Anterior cingulate cortex (tissue), 58 donors: ENCODE measurements around the gene GNS.
"Not testable (repeated sequence)": the region's sequence is repeated elsewhere in the genome, so short reads cannot be mapped to it uniquely, and the experiment has no call there.

ENCODE experiments used
- DNase-seq, 58 donors: peaks; one replicate each; lab custom pipeline; 2025; lab: John Stamatoyannopoulos, UW

Gene GNS

DNA sequence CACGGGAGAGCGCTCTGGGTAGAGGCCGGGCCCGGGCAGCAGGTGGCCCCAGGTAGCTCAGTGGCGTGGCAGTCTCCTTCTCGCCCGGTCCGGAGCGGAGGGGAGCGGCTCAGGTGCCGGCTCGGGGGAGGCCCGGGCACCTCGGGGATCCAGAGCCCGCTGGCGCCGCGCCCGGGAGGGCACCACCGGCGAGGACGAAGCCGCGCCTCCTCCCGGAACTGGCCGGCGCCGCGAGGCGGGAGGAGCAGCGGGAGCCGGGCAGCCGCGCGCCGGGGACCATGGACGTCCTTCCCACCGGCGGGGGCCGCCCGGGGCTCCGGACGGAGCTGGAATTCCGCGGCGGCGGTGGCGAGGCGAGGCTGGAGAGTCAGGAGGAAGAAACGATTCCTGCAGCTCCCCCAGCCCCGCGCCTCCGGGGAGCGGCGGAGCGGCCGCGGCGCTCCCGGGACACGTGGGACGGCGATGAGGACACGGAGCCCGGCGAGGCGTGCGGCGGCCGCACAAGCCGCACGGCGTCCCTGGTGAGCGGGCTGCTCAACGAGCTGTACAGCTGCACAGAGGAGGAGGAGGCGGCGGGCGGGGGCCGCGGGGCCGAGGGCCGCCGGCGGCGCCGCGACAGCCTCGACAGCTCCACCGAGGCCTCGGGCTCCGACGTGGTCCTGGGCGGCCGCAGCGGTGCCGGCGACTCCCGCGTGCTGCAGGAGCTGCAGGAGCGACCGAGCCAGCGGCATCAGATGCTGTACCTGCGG lies 21.5 kb upstream of the GNS start:
- DNase-seq = peak in 11 of 58 donors; percentile 1 to 32 (median 17)

DNA sequence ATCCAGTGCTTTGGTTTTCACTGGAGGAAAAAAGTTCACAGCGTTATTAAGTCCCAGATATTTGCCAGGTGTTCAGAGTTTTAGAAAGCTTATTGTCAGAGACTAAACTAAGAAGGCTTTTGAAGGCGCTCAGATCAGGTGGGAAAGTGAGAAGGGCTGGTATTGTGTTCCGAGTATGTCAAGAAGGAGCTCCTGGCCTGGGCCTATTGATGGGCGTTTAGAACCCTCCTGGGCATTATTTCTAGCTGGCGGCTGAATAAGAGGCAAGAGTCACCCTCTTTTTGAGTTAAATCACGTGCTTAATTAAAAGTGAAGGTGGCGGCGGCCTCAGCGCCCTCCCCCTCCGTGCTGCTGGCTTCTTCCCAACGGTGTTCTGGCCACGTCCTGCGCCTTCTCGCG lies 20.9 kb upstream of the GNS start:
- DNase-seq = no peak

DNA sequence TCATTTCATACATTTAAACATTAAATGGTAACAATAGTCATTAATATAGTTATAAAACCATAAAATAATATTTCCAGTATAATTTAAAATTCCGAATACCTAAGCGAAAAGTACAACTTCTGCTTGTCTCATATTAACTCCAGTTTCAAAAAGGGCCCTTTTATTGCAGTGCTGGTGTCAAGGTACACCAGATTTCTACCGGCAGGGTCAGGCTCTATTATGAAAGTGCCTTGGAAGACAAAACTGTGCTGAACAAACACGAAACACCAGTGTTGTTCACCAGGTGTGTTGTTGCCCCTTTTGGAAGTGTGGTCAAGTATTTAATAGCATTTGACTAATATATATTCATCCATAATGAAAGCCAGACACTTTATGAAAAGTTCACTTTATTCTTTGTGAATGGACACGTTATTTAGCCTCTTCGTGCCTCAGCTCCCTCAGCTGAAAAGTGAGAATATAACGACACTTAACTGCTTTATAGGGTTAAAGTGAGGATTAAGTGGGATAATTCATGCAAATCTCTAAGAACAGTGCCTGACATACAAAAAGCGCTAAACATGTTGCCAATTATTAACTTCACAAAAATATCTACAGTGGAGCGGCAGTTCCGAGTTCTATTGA lies 20.3 kb upstream of the GNS start:
- no peak for DNase-seq

DNA sequence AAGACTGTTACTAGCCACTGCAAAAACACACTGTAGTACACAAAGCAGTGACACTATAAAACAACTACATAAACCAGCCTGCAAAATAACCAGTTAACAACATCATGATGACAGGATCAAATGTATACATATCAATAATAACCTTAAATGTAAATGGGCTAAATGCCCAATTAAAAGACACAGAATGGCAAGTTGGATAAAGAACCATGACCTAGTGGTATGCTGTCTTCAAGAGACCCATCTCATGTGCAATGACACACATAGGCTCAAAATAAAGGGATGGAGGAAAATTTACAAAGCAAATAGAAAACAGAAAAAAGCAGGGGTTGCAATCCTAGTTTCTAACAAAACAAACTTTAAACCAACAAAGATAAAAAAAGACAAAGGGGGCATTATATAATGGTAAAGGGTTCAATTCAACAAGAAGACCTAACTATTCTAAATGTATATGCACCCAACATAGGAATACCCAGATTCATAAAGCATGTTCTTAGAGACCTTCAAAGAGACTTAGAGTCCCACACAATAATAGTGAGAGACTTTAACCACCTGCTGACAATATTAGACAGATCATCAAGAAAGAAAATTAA lies 16.0 kb upstream of the GNS start:
- DNase-seq = not testable (repeated sequence)

DNA sequence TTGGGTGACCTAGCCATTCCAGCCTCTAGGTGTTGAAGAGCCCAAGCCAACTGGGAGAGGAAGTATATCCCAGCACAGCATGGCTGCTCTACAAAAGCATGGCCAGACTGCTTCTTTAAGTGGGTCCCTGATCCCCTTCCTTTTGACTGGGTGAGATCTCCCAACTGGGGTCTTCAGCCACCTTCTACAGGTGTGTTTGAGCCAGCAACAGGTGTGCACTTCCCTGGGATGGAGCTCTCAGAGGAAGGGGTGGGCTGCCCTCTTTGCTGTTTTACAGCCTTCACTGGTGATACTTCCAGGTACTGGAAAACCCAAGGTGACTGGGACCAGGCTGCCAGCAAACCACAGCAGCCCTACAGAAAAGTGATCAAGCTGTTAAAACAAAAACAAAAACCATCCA lies 14.2 kb upstream of the GNS start:
- no peak for DNase-seq

DNA sequence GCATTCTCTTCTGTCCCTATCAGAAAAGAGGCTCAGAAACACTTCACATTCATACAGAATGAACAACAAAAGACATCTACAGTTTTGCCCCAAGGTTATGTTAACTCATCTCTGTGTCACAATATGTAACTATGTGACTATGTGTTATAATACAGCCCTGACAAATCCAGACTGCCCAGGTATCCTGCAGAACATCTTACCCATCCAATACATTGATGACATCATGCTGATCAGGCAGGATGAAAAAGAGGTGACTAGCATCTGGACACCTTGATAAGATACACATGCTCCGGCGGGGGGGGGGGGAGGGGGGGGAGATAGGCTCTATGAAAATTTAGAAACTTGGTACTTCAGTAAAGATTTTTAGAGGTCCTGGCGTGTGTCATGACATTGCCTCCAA lies 8.3 kb upstream of the GNS start:
- no peak for DNase-seq

DNA sequence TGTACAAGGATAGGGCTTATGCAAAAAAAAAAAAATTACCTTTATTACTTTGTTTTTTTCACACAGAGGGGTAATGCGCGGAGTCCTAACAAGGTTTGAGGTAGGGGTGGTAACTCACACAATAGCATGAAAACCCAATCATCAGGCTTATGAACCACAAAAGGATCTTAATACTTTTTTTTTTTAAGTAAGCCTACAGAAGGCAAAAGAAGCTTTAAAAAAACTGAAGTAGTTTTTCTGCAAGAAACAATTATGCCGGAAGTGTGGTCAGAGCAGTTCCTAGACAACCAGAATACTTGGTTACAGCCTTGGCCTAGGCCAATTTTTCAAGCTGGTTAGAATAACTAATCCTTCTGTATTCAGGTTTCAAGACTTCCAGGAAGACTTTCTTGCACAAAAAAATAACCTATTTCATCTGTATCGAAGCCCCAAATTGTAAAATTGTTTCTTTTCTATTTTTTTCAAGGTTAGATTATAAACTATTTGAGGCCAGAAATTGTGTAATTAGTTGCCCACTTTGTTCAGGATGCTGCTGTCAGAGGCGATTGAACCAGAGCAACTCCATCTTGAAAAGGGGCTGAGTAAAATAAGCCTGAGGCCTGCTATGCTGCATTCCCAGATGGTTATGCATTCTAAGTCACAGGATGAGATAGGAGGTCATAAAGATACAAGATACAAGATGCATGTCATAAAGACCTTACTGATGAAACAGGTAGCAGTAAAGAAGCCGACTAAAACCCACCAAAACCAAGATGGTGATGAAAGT lies 1.8 kb upstream of the GNS start:
- no peak for DNase-seq

DNA sequence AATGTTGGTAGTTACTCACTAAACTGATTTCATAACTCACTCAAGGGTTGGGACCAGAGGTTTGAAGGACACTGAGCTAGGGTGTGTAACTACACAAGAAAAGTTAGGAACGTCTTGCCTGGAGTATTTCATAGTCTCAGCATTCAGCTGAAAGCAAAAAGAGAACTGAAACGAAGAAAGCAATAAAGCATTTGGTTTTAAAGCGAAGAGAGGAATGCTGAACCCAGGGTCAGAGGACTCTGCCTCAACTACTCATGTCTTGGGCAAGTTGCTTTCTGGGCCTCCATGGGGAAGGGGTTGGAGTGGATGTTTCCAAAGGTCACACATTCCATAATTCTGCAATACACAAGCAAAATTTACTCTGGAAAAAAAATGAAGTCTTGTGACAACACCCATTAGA lies 1.4 kb downstream of the GNS start:
- DNase-seq = no peak

DNA sequence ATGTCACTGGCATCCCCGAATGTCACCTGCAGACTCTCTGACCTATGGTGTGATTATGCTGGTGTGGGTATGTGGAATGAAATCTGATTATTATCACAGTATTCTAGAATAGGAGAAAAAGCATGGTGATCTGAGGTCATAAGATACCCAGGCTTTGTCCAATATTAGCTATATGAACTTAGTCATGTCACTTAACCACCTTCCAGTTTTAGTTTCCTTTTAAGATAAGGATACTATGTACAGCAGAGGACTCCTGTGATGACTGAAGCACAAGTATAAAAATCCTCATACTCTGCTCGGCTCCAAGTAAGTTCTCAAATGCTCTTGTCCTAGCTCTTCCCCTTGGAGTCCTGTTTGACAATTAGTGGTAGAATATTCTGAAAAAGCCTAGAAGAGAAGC lies 2.8 kb downstream of the GNS start:
- DNase-seq = no peak

DNA sequence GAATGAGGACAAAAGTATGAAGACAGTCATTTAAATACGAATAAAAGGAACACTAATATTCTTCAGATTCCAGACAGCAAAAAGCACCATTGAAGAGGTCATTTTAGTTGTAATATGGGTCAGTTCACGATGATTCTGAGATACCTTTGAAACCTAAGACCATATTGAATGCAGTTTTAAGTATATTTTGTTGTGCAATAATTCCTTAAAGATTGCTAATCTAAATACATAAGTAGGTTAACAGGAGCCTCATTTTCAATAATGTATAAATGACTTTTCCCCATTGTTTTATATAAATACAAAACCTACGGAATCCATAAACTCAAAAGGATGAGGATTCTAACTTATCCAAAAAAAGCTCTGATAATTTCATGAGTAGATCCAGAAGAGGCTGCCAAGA lies 5.8 kb downstream of the GNS start:
- no peak for DNase-seq

DNA sequence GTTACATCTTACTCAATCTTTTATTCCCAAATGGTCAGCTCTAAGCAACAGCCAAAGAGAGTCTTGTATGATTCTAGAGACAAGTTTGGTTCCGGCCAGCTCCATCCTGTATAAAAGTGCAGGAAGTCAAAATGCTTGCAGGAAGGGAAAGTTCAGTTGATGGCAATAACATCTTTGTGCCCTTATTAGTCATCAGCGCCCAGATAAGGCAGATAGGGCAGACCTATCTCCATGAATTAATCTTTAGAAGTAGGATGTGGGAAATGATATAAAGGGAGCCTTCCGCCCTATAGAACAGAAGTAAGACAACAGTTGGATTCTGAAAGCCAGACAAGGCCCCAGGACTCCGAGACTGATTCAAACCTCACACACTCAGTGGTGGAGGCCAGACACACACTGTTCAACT lies 6.4 kb downstream of the GNS start:
- DNase-seq = no peak

DNA sequence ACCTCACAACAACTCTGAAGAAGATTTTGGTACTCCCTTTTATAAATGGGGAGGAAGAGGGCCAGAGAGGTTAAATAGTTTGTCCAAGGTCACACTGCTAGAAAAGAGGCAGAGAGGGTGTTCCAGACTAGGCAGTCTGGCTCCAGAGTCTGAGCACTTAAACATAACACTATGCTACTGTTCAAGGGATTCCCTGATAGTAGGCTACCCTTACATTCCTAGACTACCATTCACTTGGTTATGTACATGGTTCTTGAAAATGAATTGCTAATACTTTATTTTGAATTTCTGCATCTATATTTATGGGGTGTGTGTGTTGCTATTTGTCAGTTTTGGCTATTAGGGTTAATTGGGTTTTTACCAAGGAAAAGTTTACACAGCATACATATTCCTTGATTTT lies 7.2 kb downstream of the GNS start:
- no peak for DNase-seq

DNA sequence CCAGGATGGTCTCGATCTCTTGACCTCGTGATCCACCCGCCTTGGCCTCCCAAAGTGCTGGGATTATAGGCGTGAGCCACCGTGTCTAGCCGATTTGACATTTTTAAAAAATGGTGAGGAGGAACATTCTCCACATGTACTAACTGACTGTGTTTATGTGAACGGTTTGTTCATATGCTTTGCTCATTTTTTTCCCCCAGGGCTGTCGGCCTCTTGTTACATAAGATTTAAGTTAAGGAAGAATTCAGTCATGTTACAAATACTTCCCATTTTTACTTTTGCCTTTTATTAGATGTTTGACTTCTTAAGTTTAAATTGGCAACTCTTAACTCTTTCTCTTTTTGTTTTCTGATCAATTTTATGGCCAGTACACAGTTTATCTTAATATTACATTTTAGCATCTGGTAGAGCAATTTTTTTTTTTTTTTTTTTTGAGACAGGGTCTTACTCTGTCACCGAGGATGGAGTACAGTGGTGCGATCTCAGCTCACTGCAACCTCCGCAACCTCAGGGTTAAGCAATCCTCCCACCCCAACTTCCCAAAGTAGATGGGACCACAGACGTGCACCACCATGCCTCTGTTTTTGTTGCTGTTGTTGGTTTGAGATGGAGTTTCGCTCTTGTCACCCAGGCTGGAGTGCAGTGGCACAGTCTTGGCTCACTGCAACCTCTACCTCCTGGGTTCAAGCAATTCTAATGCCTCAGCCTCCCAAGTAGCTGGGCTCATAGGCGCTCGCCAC lies 9.6 kb downstream of the GNS start:
- no peak for DNase-seq

DNA sequence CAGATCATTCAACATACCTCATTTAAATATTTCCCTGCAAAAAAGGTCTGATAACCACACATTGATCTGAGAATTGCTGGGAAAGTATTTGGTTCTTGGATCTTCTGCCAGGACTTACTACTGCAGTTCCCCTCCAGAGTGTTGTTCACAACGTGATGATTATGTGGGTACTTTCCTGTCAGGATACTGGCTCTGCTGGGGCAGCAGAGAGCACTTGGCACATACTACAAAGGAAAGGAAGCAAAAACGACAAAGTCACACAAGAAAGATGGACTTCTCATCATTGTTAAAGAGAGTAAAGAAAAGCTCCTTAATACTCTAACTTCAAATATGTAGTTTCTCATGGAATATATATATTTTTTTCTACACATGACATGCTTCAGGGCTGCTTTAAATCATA lies 11.5 kb downstream of the GNS start:
- no peak for DNase-seq

DNA sequence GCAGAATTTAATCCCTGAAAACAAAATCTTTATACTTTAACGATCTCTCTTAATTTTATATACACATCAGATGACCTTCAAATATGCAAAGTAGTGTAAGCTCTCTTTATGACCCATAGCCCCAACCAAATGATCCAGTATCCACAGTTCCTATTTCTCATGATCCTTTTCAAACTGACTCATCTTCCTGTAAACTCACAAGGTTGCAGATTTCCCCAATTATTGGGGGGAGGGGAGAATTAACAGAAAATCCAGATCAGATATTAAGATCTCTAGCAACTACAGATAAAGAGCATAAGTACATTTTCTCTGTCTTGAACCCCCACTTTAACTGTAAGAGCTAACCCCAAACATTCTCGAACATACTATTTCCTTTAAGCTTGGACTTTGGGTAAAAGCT lies 12.5 kb downstream of the GNS start:
- no peak for DNase-seq

DNA sequence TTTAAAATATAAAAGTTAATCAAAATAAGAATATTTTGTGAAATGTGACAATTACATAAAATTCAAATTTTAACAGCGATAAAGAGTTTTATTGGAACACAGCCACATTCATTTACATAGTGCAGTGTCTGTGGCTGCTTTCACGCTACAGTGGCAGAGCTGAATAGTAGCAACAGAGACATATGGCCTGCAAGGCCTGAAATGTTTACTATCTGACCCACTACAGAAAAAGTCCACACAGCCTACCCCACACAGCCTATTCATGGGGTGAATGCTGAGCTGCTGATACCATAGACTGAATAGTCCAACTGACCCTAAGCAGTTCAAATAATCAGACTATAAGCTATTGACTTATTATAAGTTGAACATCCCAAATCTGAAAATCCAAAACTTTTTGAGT lies 13.2 kb downstream of the GNS start:
- DNase-seq = no peak

DNA sequence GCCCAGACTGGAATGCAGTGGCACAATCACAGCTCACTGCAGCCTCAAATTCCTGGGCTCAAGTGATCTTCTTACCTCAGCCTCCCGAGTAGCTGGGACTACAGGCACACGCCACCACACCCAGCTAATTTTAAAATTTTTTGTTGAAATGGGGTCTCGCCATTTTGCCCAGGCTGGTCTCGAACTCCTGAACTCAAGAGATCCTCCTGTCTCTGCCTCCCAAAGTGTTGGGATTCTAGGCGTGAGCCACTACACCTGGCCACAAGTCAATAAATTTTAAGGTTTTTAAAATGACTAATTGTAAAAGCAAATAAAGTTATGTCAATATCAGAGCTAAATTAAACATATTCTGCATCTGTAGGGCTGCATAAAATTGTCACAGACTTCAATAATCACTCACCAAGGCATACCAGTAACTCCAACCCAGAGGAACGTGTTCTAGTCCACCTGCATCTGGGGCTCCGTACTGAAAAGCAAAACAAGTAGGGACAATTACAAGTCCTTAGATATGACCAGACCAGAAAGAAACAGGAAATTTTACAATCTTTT lies 13.9 kb downstream of the GNS start:
- DNase-seq = no peak

DNA sequence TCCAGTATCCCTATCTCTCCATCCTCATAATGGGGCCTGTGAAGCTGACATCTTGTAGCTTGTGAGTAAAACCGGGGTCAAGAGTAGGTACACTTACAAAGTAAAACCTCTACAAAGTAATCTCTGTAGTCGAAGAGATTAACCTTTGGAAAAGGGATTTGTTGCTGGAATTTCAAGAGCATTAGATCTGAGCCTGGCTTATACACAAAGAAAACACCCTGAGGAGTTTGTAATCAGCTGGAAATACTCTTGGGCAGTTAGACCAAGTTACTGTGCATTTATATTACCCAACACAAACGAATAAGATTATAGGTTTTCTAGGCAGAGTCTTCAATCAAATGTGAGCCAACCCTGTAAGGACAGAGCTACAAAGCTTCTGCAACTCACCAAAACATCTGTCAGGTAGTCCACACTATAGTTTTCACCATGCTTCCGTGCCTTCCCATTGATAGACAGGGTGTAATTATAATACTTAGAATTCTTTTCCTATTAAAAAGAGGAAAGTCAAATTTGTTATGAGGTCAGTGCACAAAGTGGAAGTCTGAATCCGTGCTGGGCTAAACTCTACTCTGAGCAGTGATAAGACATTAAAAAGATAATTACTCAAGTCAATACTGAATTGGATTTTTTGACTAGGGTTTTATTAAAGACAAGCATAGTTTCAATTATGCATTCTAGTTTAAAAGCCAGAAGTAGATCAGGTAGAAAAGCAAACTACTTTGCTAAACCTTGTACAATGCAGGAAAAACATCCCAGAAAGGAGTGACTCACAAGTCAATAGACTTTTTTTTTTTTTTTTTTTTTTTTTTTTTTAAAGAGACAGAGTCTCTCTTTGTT lies 14.6 kb downstream of the GNS start:
- DNase-seq = no peak

DNA sequence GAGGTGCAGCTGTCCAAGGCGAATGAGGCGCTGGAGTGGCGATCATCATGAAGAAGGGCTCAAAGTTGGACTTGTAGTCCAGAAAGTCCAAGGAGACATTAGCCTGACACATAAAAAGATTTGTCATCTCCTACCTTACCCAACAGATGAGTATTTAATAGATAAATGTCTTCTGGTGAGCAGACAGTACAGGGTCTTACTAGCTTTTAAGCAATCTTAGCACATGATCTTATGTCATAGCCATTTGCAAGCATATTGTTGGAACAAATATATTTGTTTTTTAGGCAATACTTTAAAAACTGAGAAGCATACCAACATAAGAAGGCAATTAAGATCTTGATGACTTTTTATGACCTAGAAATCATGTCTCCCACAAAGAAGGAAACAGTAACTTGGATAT lies 16.0 kb downstream of the GNS start:
- no peak for DNase-seq

DNA sequence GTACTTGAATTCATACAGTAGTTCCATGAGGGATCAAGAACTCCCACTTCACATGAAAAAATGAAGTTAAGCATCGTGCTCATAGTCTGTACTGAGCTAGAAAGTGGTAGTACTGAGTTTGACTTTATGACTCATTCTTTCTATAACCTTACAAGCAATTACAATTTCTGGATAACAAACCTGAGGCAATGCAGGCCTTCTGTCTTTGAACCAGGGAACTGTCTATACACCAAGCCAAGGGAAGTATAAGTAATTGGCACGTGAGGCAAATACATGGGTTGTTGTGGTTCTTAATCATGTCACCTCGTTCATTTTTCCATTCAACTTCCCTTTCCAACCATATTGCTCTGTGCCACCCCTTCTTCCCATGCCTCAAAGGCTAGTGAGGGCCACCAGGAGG lies 16.8 kb downstream of the GNS start:
- DNase-seq = no peak
